HG02623 (cell line): ENCODE results near the gene ADAMTS9.
"Not testable (repeated sequence)": the region's sequence is repeated elsewhere in the genome, so short reads cannot be mapped to it uniquely, and the experiment has no call there.

Experiments
- ATAC-seq: cut with Tn5 transposase; IDR thresholded peaks from one replicate; pipeline ENCODE4 v1.9.1; 2021; ENCODE audit warnings: moderate library complexity; ENCODE audit not compliant: unreplicated experiment

Gene ADAMTS9

DNA sequence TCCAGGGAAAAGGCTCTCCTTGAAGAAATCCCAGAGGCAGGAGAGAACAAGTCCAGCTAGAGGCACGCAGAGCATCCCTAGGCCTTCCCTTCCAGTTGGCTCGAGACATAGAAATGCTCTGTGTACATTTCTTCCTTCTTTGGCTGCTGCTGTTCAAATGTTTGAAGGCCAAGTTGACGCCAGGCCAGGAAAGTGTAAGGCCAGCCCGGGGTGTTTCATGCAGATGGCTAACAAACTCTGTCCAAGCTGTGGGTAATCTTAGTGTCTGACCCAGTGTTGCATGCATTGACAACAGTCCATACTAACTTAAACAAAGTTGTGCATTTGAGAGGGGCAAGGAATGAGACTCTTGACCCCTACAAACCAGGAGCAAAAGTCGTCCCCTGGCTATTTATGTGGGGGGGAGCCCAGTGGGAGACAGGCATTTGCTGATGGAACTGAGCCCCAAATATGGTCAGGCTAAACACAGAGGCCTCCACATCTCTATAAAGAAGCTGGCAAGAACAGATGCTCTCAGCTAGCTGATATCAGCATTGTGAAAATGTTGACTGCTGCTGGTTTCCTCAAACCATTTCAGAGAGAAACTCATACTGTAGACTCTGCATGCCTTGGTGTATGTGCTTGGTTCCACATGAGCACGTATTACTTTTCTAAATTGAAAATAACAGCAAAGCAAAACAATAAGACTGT lies 139.5 kb downstream of the ADAMTS9 start:
- no peak for ATAC-seq

DNA sequence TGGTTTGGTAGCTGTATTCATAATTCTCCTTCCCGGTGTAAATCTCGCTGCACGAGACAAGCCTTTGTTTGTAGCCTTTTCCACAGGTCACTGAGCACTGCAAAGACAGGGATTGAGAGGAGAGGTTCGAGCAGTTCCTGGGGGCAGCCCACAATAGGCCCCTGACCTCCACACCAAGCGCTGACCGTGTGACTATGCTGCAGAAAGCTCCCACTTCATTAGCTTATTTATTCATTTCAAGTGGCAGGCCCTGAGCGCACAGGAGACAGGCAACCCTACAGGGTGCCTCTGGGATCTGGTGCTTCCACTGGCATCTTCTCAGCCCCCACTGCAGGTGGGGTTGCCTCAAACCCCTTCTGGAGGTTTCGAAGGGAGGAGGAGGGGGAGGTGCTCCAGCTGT lies 140.9 kb downstream of the ADAMTS9 start:
- no peak for ATAC-seq

DNA sequence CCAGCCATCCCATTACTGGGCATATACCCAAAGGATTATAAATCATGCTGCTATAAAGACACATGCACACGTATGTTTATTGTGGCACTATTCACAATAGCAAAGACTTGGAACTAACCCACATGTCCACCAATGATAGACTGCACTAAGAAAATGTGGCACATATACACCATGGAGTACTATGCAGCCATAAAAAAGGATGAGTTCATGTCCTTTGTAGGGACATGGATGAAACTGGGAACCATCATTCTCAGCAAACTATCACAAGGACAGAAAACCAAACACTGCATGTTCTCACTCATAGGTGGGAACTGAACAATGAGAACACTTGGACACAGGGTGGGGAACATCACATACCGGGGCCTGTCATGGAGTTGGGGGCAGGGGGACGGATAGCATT lies 142.6 kb downstream of the ADAMTS9 start:
- not testable (repeated sequence) for ATAC-seq

DNA sequence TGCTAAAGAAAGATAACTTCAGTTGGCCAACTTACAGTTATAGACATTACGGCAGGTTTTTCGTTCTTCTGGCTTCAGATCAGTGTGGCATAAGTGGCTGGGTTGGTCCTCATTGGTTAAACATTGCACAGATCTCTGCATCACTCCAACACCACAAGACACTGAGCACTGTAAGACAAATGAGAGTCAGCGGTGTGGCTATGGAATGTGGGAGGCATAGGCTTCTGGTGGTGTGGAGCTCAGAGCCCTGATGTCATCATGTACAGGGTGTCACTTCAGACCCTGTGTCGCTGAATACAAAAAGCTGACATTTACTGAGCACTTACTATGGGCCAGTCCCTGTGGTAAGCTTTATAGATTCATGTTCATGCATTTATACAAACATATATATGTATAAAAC lies 146.0 kb downstream of the ADAMTS9 start:
- ATAC-seq: no peak

DNA sequence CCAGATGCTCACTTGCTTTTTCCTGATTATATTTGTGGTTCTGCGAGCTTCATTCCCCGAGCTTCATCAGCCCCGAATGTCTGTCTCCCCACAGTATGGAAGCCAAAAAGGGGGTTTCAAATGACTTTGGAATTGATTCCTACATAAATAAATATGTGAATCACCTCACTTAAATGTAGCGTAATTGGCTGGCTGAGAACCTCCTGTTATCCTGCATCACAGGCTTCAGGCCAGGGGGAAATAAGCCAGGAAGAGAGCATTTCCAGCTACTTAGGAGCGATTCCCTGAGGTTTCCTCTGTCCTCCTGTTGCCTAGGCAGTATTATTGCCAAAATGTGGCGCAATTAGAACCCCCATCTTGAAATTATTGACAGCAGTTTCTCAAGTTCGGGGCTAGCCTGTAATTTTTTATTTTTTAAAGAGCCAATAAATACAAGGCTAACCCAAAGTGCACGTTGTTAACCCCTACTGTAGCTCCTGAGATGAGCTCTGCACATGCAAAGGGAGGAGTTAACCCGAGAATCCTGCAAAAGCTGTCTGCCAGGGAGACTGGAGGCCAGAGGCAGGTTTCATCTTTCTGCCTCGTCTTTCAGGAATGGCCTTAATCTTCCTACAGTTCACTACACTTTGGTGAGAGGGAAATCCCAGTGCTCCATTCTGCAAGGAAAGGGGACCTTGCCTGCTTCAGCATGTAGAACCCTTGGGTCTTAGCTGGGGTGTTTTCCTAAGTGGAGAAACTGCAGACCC lies 148.2 kb downstream of the ADAMTS9 start:
- ATAC-seq: no peak

DNA sequence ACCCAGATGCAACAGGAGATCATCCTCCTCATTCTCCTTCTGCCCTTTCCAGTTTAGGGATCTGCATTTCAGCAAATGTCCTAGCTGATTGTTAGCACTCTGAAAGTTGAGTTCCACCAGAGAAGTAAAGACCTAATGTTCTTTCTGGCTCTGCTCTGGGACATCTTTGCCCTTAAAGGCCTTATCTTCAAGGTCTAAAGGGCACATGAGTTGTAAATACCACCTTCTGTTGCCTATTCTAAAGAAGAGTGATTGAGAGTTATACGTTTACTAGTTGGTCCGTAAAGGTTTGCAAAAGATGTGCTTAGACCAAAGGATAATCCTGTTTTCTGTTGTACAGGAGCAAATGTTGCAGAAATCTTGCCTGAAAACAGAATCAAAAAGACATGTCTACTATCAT lies 151.6 kb downstream of the ADAMTS9 start:
- ATAC-seq: no peak

GRCh38 chr3:64533617-64534317 lies 154.0 kb downstream of the ADAMTS9 start:
- ATAC-seq: peak; percentile 93

GRCh38 chr3:64530434-64531049 lies 157.3 kb downstream of the ADAMTS9 start:
- ATAC-seq: no peak

DNA sequence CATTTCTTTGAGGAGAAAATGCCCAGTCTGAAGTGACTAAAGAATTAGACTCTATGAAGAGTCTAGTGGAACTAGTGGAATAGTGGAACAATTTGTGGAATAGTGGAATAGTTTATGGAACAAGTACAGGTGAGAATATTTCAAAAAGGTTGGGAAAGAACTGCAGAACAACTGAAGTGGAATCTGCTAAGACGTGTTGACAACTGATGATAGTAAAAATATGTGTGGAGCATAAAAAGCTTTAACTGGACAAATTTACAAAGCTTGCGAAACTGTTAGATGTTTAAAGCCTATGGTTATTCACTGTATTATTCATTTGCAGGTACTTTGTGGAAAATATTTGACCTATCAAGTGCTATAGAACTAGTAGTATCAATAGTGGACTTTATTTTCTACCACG lies 164.5 kb downstream of the ADAMTS9 start:
- ATAC-seq: no peak

- ATAC-seq: no peak
Observed at GRCh38 chr3:64520334-64520733, 167.5 kb downstream of the ADAMTS9 start.

- no peak for ATAC-seq
Observed at GRCh38 chr3:64518950-64519349, 168.8 kb downstream of the ADAMTS9 start.

DNA sequence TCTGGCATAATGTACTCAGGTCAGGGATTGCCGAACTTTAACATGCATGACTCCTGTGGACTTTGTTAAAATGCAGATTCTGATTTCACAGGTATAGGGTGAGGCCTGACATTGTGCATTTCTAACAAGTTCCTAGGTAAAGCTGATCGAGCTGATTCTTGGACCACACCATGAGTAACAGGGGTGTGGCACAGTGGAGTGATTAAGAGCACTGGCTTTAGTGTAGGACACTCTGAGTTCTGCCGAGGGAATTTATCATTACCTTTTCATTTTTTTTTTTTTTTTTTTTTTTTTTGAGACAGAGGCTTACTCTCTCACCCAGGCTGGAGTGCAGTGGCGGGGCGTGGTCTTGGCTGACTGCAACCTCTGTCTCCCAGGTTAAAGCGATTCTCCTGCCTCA lies 169.3 kb downstream of the ADAMTS9 start:
- ATAC-seq: no peak

GRCh38 chr3:64514889-64515288 lies 172.9 kb downstream of the ADAMTS9 start:
- ATAC-seq: no peak

DNA sequence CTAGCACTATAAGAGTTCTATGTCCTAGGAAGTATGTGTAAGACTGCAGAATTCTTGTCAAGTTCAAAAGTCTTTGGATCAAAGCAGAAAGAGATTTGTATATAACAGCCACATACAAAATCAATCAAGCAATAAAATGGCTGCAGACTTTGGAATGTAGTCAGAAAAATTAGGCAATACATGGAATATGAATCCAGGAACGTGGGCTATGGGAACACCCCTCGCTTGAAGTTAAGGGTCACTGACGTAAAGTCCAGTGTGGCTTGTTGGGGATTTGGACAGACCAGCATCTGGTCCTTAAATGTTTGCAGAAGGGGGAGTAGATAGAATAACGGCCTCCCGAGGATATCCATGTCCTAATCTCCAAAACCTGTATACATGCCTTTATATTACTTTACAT lies 178.6 kb downstream of the ADAMTS9 start:
- ATAC-seq: no peak

DNA sequence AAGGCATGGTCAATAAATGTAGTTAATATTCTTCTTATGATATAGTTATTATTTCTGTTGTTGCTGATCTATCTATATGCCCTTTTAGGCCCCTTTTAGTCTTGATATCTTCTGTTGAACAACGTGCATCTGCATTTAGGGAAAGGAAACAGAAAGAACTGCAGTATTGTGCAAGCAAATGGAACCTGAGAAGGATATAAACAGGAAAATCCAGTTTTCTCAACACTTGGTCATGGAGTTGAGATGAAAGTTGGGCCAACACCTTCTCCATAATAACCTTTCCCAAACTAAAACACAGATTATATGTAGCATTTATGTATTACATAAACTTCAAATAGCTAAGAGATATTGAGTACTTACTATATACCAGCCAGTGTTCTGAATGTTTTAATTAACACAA lies 179.7 kb downstream of the ADAMTS9 start:
- ATAC-seq: no peak

- ATAC-seq: no peak
Observed at GRCh38 chr3:64506255-64506654, 181.5 kb downstream of the ADAMTS9 start.

DNA sequence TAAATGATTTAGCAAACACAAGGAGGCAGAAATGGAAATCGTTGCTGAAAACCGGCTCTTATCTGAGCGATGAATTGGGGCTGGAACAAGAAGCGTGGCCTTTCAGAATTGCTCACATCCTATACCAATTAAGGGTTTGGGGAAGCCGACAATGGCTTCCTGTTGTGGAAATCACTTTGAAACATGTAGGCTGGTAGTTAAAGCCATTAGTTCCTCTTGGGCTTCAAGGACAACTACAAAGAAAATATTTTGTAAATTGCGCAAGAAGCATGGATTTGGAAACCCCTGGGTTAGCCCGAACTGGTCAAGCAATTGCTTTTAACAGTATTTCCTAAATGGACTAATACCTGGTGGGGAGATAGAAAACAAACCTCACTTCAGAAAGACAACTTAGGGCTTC lies 182.4 kb downstream of the ADAMTS9 start:
- no peak for ATAC-seq

GRCh38 chr3:64502284-64502683 lies 185.5 kb downstream of the ADAMTS9 start:
- no peak for ATAC-seq

DNA sequence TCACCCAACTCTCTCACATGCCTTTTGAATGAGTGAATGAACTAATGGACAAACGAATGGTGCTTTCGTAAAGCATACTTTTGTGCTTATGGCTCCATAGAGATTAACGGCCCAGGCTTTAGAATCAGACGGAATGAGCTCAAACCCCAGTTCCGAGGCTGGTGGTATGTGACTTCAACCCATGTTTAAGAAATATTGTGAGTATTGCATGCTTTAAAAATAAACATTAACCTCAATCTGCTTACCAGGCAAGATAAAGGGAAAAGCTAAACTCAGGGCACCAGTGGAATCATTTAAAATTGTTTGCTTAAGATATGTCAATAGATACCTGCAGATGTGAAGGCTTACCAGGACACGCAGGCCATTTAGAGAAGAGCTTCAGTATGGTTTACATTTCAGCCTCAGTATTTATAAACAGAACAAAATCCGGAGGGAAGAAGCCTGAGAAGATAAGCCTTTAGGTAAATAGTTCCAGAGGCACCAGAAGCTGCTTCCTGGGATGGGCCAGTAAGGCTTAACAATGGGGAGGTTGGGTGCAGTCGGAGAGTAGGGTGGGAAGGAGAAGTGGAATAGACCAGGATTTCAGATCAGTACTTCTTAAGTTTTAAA lies 186.4 kb downstream of the ADAMTS9 start:
- no peak for ATAC-seq

DNA sequence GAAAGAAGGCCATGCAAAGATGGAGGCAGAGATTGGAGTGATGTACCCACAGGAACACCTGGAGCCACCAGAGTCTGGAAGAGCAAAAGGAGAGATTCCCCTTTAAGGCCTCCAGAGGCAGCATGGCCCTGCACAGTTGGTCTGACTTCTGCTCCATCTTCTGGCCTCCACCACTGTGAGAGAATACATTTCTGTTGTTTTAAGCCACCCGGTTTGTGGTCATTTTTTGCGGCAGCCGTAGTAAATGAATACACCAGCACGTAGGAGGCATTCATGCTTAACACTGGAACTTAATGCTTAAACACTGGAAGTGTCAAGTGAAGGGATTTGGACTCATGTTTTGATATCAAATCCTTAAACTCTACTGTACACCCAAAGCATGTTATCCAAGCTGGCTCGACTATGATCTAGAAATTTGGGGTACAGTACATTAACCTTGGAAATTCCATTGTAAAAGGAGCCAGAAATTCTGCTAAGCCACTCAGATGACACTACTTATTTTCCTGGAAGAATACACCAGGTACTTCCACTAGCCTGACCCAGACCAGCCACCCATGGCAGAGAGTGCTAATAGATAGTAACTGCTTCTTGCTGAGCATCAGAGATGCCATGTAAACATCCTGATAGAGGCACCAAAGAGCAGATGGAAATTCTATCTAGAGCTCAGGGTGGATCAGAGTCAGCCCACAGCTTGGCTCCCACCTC lies 190.9 kb downstream of the ADAMTS9 start:
- no peak for ATAC-seq
